Hepatocyte (in vitro differentiated cells): ENCODE measurements around the gene ZMIZ2. TPM values are rescaled to one million over a fixed set of nuclear protein-coding genes. Genes with fewer than 3 reads are reported as not detected.

Experiments used
- DNase-seq: peaks from one replicate; pipeline ENCODE4 v3.0.0-alpha.2; 2016; ENCODE audit warnings: low spot score
- H2AFZ ChIP-seq: fragments of 200-600 bp; sonication (generic); 2 replicates; pipeline ENCODE4 v1.6.0; 2016; ENCODE audit warnings: antibody characterized with exemption, mild to moderate bottlenecking
- H3K27ac ChIP-seq: fragments of 200-600 bp; sonication (generic); 2 replicates; pipeline ENCODE4 v1.5.1; 2016; ENCODE audit warnings: mild to moderate bottlenecking
- H3K27me3 ChIP-seq: fragments of 200-600 bp; sonication (generic); 2 replicates; pipeline ENCODE4 v1.6.1; 2016
- H3K36me3 ChIP-seq: fragments of 200-600 bp; sonication (generic); replicated peaks from 2 replicates; pipeline ENCODE4 v1.5.1; 2016; ENCODE audit warnings: low read depth; ENCODE audit not compliant: insufficient read depth
- H3K4me1 ChIP-seq: fragments of 200-600 bp; sonication (generic); 2 replicates; pipeline ENCODE4 v1.5.1; 2016; ENCODE audit warnings: mild to moderate bottlenecking, moderate library complexity; ENCODE audit not compliant: insufficient read depth
- H3K4me2 ChIP-seq: fragments of 200-600 bp; sonication (generic); 2 replicates; pipeline ENCODE4 v1.6.0; 2016
- H3K4me3 ChIP-seq: fragments of 200-600 bp; sonication (generic); 2 replicates; pipeline ENCODE4 v1.5.1; 2016; ENCODE audit warnings: mild to moderate bottlenecking
- H3K79me2 ChIP-seq: fragments of 200-600 bp; sonication (generic); 2 replicates; pipeline ENCODE4 v1.6.0; 2017; ENCODE audit warnings: mild to moderate bottlenecking
- H3K9me2 ChIP-seq: fragments of 200-600 bp; sonication (generic); replicated peaks from 2 replicates; pipeline ENCODE4 v1.6.0; 2017; ENCODE audit warnings: mild to moderate bottlenecking; ENCODE audit not compliant: insufficient read depth
- H3K9me3 ChIP-seq: fragments of 200-600 bp; sonication (generic); 2 replicates; pipeline ENCODE4 v1.5.1; 2016; ENCODE audit warnings: low read depth, mild to moderate bottlenecking
- H4K20me1 ChIP-seq: fragments of 200-600 bp; sonication (generic); 2 replicates; pipeline ENCODE4 v1.6.0; 2016; ENCODE audit warnings: mild to moderate bottlenecking; ENCODE audit not compliant: insufficient read depth, poor library complexity, severe bottlenecking
- EZH2 ChIP-seq: fragments of 200-600 bp; sonication (generic); IDR thresholded peaks from 2 replicates; pipeline ENCODE4 v1.6.1; 2016; ENCODE audit warnings: antibody characterized with exemption, mild to moderate bottlenecking, borderline replicate concordance
- EZH2phosphoT487 ChIP-seq: fragments of 200-600 bp; sonication (generic); IDR thresholded peaks from one replicate; pipeline ENCODE4 v1.6.1; 2018; ENCODE audit warnings: antibody characterized with exemption, mild to moderate bottlenecking, low read depth, moderate library complexity; ENCODE audit not compliant: unreplicated experiment, severe bottlenecking
- WGBS: methylation state at CpG from one replicate; pipeline ENCODE4 v1.1.6; 2016; ENCODE audit warnings: low lambda C conversion rate; ENCODE audit errors: missing lambda C conversion rate; 5-methylcytosine and 5-hydroxymethylcytosine counted together
- polyA plus RNA-seq: library from polyadenylated mRNA; unstranded; fragments of >200 nt; fragmentation: Nextera tagmentation; extraction: Ambion mirVana; gene quantifications from 2 replicates; pipeline ENCODE4 v1.2.1, GENCODE V29; 2016
- total RNA-seq: library from RNA; depleted of rRNA; stranded (reverse); fragments of >200 nt; gene quantifications from 2 replicates; pipeline ENCODE4 v1.2.3, GENCODE V29; 2014
- TF ChIP-seq, protein P1 (sequence below): fragments of 200-600 bp; sonication (generic); IDR thresholded peaks from 2 replicates; pipeline ENCODE4 v1.5.1; 2016; ENCODE audit warnings: antibody characterized with exemption, mild to moderate bottlenecking; ENCODE audit not compliant: poor library complexity

The ZMIZ2 gene
- total and polyA plus RNA-seq, 2 experiments from 2014 or later, result 10.5 to 37.0 TPM

DNA sequence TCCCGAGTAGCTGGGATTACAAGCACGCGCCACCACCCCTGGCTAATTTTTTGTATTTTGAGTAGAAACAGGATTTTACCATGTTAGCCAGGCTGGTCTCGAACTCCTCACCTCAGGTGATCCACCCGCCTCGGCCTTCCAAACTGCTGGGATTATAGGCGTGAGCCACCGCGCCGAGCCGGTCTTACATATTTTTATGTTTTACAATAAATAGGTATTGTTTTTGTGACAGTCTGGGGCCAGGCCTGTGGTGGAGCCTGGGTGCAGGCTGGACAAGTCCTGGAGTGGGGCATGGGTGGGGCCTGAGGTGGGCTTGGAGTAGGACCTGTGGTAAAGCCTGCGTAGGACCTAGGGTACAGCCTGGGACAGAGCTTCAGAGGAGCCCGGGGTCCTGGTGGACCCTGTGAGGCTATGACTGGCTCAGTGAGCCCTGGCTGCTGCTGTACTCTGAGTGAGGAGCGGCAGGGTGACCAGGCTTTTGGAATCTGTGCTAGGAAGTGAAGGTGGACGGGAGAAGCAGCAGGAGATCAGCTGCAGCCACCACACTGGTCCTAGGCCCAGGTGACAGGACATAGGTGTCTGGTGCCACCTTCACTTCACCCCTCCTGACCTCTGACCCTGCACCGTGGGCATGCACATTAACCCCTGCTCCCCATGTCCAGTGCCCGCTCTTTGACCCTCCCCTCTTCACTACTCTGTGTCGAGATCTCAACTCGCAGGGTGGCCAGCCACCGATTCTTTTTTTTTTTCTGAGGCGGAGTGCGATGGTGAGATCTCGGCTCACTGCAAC, 9.6 kb upstream of the ZMIZ2 start:
- H3K27me3 ChIP-seq, result no peaks in the 10 kb centered on the region
- H2AFZ ChIP-seq, result no peak overlapping the region
- WGBS, result 94% methylated on average over 23 of the region's 23 CpGs
- no peaks in the 10 kb centered on the region for H4K20me1 ChIP-seq
- no peaks in the 10 kb centered on the region for H3K9me2 ChIP-seq
- no peaks in the 10 kb centered on the region for H3K36me3 ChIP-seq
- no peaks in the 10 kb centered on the region for H3K9me3 ChIP-seq
- H3K4me3 ChIP-seq, result no peak overlapping the region
- no peak overlapping the region for H3K4me2 ChIP-seq
- no peak for DNase-seq
- TF ChIP-seq EZH2 (no peak), EZH2phosphoT487 (no peak)
- TF ChIP-seq, protein P1, sequence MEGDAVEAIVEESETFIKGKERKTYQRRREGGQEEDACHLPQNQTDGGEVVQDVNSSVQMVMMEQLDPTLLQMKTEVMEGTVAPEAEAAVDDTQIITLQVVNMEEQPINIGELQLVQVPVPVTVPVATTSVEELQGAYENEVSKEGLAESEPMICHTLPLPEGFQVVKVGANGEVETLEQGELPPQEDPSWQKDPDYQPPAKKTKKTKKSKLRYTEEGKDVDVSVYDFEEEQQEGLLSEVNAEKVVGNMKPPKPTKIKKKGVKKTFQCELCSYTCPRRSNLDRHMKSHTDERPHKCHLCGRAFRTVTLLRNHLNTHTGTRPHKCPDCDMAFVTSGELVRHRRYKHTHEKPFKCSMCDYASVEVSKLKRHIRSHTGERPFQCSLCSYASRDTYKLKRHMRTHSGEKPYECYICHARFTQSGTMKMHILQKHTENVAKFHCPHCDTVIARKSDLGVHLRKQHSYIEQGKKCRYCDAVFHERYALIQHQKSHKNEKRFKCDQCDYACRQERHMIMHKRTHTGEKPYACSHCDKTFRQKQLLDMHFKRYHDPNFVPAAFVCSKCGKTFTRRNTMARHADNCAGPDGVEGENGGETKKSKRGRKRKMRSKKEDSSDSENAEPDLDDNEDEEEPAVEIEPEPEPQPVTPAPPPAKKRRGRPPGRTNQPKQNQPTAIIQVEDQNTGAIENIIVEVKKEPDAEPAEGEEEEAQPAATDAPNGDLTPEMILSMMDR, result no peak
- no peaks in the 10 kb centered on the region for H3K79me2 ChIP-seq
- no peak overlapping the region for H3K27ac ChIP-seq
- H3K4me1 ChIP-seq, result no peaks in the 10 kb centered on the region

DNA sequence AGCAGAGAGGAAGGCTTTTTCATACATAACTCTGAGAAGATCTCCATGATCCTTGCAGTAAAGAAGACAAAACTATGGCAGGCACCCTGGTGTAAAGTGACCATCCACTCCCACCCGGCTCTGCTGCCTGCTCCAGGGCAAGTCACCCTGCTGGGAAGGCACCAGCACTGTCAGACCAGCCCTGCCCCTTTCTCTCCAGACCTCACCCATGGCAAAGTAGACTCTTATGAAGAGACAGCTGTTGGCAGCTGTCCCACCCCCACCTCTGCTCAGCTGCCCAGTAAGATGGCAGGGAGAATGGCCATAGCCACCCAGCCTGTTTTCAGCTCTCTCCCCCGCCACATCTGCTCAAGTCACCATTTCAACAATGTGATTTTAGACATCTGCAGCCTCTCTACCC, 8.6 kb upstream of the ZMIZ2 start:
- Histone ChIP-seq H2AFZ (no peak overlapping the region), H3K27me3 (no peaks in the 10 kb centered on the region), H3K27ac (no peak overlapping the region), H3K4me3 (no peak overlapping the region), H3K4me2 (no peak overlapping the region), H4K20me1 (no peaks in the 10 kb centered on the region), H3K79me2 (no peaks in the 10 kb centered on the region), H3K4me1 (no peaks in the 10 kb centered on the region), H3K9me2 (no peaks in the 10 kb centered on the region), H3K36me3 (no peaks in the 10 kb centered on the region), H3K9me3 (no peaks in the 10 kb centered on the region)
- TF ChIP-seq, protein P1, result no peak
- TF ChIP-seq EZH2 (no peak), EZH2phosphoT487 (no peak)
- WGBS, result 91% methylated on average over 2 of the region's 2 CpGs
- DNase-seq, result no peak

DNA sequence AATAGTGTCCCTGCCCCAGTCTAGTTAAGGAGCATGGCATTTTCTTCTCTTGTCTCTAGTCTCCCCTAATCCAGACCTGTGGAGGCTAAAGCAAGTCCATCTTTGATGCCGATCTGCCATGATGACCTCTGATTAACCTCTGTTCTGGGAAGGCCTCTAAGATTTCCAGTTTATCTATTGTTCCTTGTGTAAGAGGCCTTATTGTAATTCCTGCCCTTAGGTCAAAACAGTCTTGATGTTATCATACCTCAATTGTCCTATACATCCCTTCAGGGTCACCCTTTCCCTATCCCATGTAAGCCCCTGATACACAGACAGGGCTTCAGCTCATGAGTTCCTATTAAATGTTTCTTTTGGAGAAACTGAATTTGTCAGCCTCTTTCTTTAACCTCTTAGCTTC, 4.9 kb upstream of the ZMIZ2 start:
- no peaks in the 10 kb centered on the region for H3K4me1 ChIP-seq
- no peak overlapping the region for H3K27ac ChIP-seq
- H3K4me2 ChIP-seq, result no peak overlapping the region
- H2AFZ ChIP-seq, result no peak overlapping the region
- no peaks in the 10 kb centered on the region for H3K27me3 ChIP-seq
- TF ChIP-seq EZH2, result no peak
- no peak for DNase-seq
- no peaks in the 10 kb centered on the region for H3K79me2 ChIP-seq
- no peaks in the 10 kb centered on the region for H4K20me1 ChIP-seq
- no peaks in the 10 kb centered on the region for H3K9me3 ChIP-seq
- no peaks in the 10 kb centered on the region for H3K36me3 ChIP-seq
- H3K4me3 ChIP-seq, result no peak overlapping the region
- H3K9me2 ChIP-seq, result no peaks in the 10 kb centered on the region
- 19% methylated on average over 1 of the region's 1 CpG for WGBS

DNA sequence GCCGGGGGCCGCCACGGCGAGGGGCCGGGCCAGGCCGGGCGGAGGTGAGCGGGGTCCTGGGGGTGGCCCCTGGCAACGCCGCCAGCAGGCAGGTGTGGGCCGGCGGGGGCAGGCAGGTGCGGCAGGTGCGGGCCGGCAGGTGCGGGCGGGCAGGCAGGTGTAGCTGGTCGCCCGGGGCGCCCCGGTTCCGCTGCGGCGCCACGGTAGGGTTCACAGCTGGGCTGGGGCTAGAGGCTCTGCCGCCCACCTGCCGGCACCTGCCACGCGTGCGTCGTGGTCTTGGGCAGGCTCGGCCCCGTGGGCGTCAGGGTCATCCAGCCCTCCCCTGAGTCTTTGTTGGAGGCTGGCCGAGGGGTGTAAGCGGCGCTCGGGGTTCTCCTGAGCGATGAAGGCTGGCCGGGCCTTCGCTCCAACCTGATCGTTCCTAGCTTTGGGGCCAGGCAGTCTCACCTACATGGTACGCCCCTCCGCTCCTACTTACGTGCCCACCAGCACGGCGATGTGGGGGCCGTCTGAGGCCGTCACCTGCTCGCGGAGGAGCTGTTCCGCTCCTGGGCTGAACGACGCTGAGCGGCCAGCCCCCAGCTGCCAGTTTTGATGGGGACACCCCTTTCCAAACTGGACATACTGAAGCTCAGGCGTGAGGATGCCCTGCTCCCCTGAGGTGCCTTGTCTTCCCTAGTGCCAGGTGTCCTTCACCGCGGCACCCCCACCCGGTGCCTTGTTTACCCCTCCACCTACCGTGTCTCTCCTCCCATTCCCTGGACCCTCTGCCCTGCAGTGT, 493 bp downstream of the ZMIZ2 start:
- H3K9me2 ChIP-seq, result no peaks in the 10 kb centered on the region
- peaks cover 12% of the 10 kb centered on the region for H3K4me1 ChIP-seq
- 2% methylated on average over 37 of the region's 60 CpGs for WGBS
- H3K4me2 ChIP-seq, result peak overlapping the region; percentile 94
- H3K27me3 ChIP-seq, result no peaks in the 10 kb centered on the region
- H3K4me3 ChIP-seq, result peak overlapping the region; percentile 92
- peak; percentile 51 for DNase-seq
- H3K27ac ChIP-seq, result peak overlapping the region; percentile 67
- peaks cover 16% of the 10 kb centered on the region for H4K20me1 ChIP-seq
- H3K36me3 ChIP-seq, result no peaks in the 10 kb centered on the region
- TF ChIP-seq, protein P1, result no peak
- TF ChIP-seq EZH2phosphoT487, result no peak
- no peak for TF ChIP-seq EZH2
- H3K79me2 ChIP-seq, result peaks cover 52% of the 10 kb centered on the region
- no peaks in the 10 kb centered on the region for H3K9me3 ChIP-seq
- no peak overlapping the region for H2AFZ ChIP-seq
